Measurements from ENCODE around the gene EHBP1L1. TPM values are rescaled to one million over a fixed set of nuclear protein-coding genes. Genes with fewer than 3 reads are reported as not detected.

Gene EHBP1L1
- total and polyA plus RNA-seq, 4 donors = 1.1 to 120 (median 10.0) TPM

DNA sequence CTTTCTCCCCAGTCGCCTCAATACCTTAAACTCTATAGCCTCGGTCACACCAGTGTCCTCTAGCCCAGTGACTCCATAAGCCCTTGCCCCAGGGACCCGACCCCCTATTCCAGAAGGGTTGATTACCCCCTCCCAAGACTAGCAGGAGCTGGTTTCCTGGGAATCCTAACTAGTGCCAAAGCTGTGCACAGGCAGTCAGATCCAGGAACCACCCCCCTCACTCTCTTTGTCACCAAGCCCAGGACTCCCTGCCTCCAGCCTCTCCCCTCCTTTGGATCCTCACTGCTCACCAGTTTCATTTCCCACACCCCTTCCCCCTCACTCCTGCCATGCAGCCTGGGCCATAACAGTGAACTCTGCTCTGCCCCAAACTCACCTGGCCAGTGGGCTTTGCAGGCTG lies 27.5 kb upstream of the EHBP1L1 start:
- no peak overlapping the region for H3K4me3 ChIP-seq (ENCODE audit: low read depth in 1 of 3, low read length in 3 of 3)
- peaks cover 0 to 5% (median 0%) of the 10 kb centered on the region in 4 donors for H3K36me3 ChIP-seq (ENCODE audit: control insufficient read depth in 4 of 4, insufficient read depth in 3 of 4, low read depth in 1 of 4, low read length in 3 of 4)
- no peak for DNase-seq (ENCODE audit: low spot score)
- no peak overlapping the region for H3K9ac ChIP-seq (ENCODE audit: low read depth in 1 of 2, low read length in 2 of 2)
- 94% methylated on average over 3 of the region's 3 CpGs for WGBS
- no peak overlapping the region for H3K27ac ChIP-seq (ENCODE audit: low read depth in 1 of 2, low read length in 2 of 2)
- TF ChIP-seq GABPA (IDR thresholded peaks at IDR 0.05 in 1 of 2, conservative IDR thresholded peaks at IDR 0.05 in 1 of 2) (no peak), FOXA2 (IDR thresholded peaks at IDR 0.05) (no peak), YY1 (IDR thresholded peaks at IDR 0.05) (no peak), EGR1 (IDR thresholded peaks at IDR 0.05; ENCODE audit: low read depth in 2 of 2) (no peak), HNF4A (conservative IDR thresholded peaks at IDR 0.05) (no peak)
- TF ChIP-seq, protein P1, sequence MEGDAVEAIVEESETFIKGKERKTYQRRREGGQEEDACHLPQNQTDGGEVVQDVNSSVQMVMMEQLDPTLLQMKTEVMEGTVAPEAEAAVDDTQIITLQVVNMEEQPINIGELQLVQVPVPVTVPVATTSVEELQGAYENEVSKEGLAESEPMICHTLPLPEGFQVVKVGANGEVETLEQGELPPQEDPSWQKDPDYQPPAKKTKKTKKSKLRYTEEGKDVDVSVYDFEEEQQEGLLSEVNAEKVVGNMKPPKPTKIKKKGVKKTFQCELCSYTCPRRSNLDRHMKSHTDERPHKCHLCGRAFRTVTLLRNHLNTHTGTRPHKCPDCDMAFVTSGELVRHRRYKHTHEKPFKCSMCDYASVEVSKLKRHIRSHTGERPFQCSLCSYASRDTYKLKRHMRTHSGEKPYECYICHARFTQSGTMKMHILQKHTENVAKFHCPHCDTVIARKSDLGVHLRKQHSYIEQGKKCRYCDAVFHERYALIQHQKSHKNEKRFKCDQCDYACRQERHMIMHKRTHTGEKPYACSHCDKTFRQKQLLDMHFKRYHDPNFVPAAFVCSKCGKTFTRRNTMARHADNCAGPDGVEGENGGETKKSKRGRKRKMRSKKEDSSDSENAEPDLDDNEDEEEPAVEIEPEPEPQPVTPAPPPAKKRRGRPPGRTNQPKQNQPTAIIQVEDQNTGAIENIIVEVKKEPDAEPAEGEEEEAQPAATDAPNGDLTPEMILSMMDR (IDR thresholded peaks at IDR 0.05; ENCODE audit: low read depth, low read length, missing input control) = no peak
- no peaks in the 10 kb centered on the region for H3K27me3 ChIP-seq (ENCODE audit: control insufficient read depth in 4 of 4, insufficient read depth in 4 of 4, low read length in 3 of 4)
- peaks cover 4 to 50% (median 25%) of the 10 kb centered on the region in 4 donors for H3K4me1 ChIP-seq (ENCODE audit: control insufficient read depth in 4 of 4, insufficient read depth in 4 of 4, low read length in 3 of 4)
- H3K9me3 ChIP-seq (ENCODE audit: control insufficient read depth in 4 of 4, low read length in 3 of 4) = no peaks in the 10 kb centered on the region

DNA sequence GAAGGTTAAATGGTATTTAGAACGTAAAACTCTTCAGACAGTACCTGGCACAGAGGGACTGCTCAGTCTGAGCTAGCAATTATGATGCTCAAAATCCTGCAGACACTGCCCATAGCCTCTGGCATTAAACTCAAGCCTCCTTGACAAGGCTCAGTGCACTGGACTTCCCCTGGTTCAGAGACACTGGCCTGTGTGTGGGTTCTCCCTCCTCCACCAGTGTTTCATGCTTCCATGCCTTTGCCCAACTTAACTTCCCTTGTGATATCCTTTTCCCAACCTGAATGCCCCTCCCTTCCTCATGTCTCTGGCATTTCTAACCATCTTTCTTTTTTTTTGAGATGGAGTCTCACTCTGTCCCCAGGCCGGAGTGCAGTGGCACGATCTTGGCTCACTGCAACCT lies 26.8 kb upstream of the EHBP1L1 start:
- no peaks in the 10 kb centered on the region for H3K27me3 ChIP-seq (ENCODE audit: control insufficient read depth in 4 of 4, insufficient read depth in 4 of 4, low read length in 3 of 4)
- WGBS = 95% methylated on average over 3 of the region's 3 CpGs
- H3K36me3 ChIP-seq (ENCODE audit: control insufficient read depth in 4 of 4, insufficient read depth in 3 of 4, low read depth in 1 of 4, low read length in 3 of 4) = peaks cover 0 to 8% (median 0%) of the 10 kb centered on the region in 4 donors
- no peaks in the 10 kb centered on the region for H3K9me3 ChIP-seq (ENCODE audit: control insufficient read depth in 4 of 4, low read length in 3 of 4)
- no peak overlapping the region for H3K27ac ChIP-seq (ENCODE audit: low read depth in 1 of 2, low read length in 2 of 2)
- peaks cover 4 to 50% (median 25%) of the 10 kb centered on the region in 4 donors for H3K4me1 ChIP-seq (ENCODE audit: control insufficient read depth in 4 of 4, insufficient read depth in 4 of 4, low read length in 3 of 4)
- DNase-seq (ENCODE audit: low spot score) = no peak
- H3K9ac ChIP-seq (ENCODE audit: low read depth in 1 of 2, low read length in 2 of 2) = no peak overlapping the region
- no peak overlapping the region for H3K4me3 ChIP-seq (ENCODE audit: low read depth in 1 of 3, low read length in 3 of 3)
- TF ChIP-seq JUND (IDR thresholded peaks at IDR 0.05) (no peak), MAX (IDR thresholded peaks at IDR 0.05) (no peak), RXRA (IDR thresholded peaks at IDR 0.05) (no peak), YY1 (IDR thresholded peaks at IDR 0.05) (no peak), ZBTB33 (IDR thresholded peaks at IDR 0.05) (no peak)

DNA sequence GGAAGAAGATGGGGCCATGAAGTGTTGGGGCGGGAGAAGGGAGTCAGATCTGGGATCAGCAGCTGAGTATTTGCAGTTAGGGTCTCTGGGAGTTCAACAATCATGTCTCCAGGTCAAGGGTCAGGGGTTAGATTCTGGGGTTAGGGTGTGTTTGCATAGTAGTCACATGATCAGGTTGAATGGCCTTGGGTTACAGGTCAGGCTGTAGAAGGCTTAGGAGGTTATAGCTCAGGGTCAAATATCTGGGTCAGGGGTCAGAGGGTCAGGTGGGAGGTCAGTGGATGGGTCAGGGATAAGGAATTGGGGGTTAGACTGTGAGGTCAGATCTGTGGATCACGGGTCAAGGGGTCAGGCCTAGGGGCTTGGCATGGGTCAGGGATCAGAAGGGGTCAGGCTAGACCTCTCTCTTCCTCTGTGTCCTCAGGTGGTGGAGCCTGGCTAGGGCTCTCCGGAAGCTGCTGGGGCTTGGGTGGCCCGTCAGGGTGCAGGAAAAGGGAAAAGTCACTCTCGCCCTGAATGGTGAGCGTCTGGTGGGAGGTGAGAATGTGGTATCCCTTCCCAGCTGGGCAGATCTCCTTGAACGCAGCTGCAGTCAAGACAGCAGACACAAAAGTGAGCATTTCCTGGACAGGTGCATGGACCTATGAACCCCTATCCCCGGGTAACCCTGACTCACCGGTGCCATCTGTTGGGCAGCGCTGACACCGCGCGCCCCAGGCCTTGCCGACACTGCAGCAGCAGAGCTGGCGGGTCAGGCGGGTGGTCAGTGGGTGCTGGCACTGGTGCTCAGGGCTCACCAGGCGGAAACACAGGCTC lies 24.1 kb upstream of the EHBP1L1 start:
- H3K27ac ChIP-seq (ENCODE audit: low read depth in 1 of 2, low read length in 2 of 2) = peak overlapping the region; percentile 82 to 91
- H3K4me3 ChIP-seq (ENCODE audit: low read depth in 1 of 3, low read length in 3 of 3) = peak overlapping the region in 1 of 3 donors; percentile 3
- no peaks in the 10 kb centered on the region for H3K9me3 ChIP-seq (ENCODE audit: control insufficient read depth in 4 of 4, low read length in 3 of 4)
- no peaks in the 10 kb centered on the region for H3K27me3 ChIP-seq (ENCODE audit: control insufficient read depth in 4 of 4, insufficient read depth in 4 of 4, low read length in 3 of 4)
- H3K36me3 ChIP-seq (ENCODE audit: control insufficient read depth in 4 of 4, insufficient read depth in 3 of 4, low read depth in 1 of 4, low read length in 3 of 4) = peaks cover 0 to 7% (median 0%) of the 10 kb centered on the region in 4 donors
- no peak overlapping the region for H3K9ac ChIP-seq (ENCODE audit: low read depth in 1 of 2, low read length in 2 of 2)
- 52% methylated on average over 17 of the region's 17 CpGs for WGBS
- peaks cover 6 to 38% (median 14%) of the 10 kb centered on the region in 4 donors for H3K4me1 ChIP-seq (ENCODE audit: control insufficient read depth in 4 of 4, insufficient read depth in 4 of 4, low read length in 3 of 4)
- peak; percentile 81 for DNase-seq (ENCODE audit: low spot score)
- peak; percentile 91 to 94 for TF ChIP-seq HNF4A (conservative IDR thresholded peaks at IDR 0.05)
- TF ChIP-seq HNF4G (IDR thresholded peaks at IDR 0.05) = peak; percentile 73
- TF ChIP-seq EGR1 (IDR thresholded peaks at IDR 0.05; ENCODE audit: low read depth in 2 of 2) = no peak
- no peak for TF ChIP-seq ZBTB33 (IDR thresholded peaks at IDR 0.05)
- peak in 1 of 2 donors; percentile 34 for TF ChIP-seq JUND (IDR thresholded peaks at IDR 0.05)
- peak; percentile 98 for TF ChIP-seq RXRA (IDR thresholded peaks at IDR 0.05)
- peak; percentile 49 for TF ChIP-seq FOXA2 (IDR thresholded peaks at IDR 0.05)
- TF ChIP-seq YY1 (IDR thresholded peaks at IDR 0.05) = no peak
- no peak for TF ChIP-seq ATF3 (IDR thresholded peaks at IDR 0.05)
- peak; percentile 70 for TF ChIP-seq SP1 (IDR thresholded peaks at IDR 0.05)
- TF ChIP-seq, protein P2, sequence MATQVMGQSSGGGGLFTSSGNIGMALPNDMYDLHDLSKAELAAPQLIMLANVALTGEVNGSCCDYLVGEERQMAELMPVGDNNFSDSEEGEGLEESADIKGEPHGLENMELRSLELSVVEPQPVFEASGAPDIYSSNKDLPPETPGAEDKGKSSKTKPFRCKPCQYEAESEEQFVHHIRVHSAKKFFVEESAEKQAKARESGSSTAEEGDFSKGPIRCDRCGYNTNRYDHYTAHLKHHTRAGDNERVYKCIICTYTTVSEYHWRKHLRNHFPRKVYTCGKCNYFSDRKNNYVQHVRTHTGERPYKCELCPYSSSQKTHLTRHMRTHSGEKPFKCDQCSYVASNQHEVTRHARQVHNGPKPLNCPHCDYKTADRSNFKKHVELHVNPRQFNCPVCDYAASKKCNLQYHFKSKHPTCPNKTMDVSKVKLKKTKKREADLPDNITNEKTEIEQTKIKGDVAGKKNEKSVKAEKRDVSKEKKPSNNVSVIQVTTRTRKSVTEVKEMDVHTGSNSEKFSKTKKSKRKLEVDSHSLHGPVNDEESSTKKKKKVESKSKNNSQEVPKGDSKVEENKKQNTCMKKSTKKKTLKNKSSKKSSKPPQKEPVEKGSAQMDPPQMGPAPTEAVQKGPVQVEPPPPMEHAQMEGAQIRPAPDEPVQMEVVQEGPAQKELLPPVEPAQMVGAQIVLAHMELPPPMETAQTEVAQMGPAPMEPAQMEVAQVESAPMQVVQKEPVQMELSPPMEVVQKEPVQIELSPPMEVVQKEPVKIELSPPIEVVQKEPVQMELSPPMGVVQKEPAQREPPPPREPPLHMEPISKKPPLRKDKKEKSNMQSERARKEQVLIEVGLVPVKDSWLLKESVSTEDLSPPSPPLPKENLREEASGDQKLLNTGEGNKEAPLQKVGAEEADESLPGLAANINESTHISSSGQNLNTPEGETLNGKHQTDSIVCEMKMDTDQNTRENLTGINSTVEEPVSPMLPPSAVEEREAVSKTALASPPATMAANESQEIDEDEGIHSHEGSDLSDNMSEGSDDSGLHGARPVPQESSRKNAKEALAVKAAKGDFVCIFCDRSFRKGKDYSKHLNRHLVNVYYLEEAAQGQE (IDR thresholded peaks at IDR 0.05) = peak; percentile 30
- peak in 1 of 2 donors; percentile 46 for TF ChIP-seq GABPA (IDR thresholded peaks at IDR 0.05 in 1 of 2, conservative IDR thresholded peaks at IDR 0.05 in 1 of 2)
- TF ChIP-seq RAD21 (IDR thresholded peaks at IDR 0.05) = peak in 1 of 2 donors; percentile 38

All from liver (tissue), 9 donors.